HG03095 (cell line): Measurements from ENCODE around the gene DENR.
"Not testable (repeated sequence)": the region's sequence is repeated elsewhere in the genome, so short reads cannot be mapped to it uniquely, and the experiment has no call there.

Source experiments
- ATAC-seq: cut with Tn5 transposase; IDR thresholded peaks from one replicate; pipeline ENCODE4 v1.9.1; 2021; ENCODE audit warnings: moderate library complexity; ENCODE audit not compliant: unreplicated experiment

The DENR gene

GRCh38 chr12:122752464-122753318 lies at the start of gene DENR:
Gene DENR, plus strand, starts transcription at chr12:122752824. Its CDS starts 878 bp downstream, at chr12:122753702.
- ATAC-seq = peak; percentile 88

GRCh38 chr12:122702890-122703611 lies 49.6 kb upstream of the DENR start, which contains the start of gene HCAR2:
Gene HCAR2, minus strand, starts transcription at chr12:122703357. Its CDS starts 74 bp downstream, at chr12:122703283.
- not testable (repeated sequence) for ATAC-seq

- ATAC-seq = not testable (repeated sequence)
Measured at GRCh38 chr12:122703841-122704240, 48.8 kb upstream of the DENR start.

- not testable (repeated sequence) for ATAC-seq
Measured at GRCh38 chr12:122709287-122709686, 43.3 kb upstream of the DENR start.

- ATAC-seq = not testable (repeated sequence)
Measured at GRCh38 chr12:122710341-122710740, 42.3 kb upstream of the DENR start.

- ATAC-seq = not testable (repeated sequence)
Measured at GRCh38 chr12:122711266-122711665, 41.4 kb upstream of the DENR start.

- ATAC-seq = not testable (repeated sequence)
Measured at GRCh38 chr12:122713491-122714188, 39.0 kb upstream of the DENR start.

GRCh38 chr12:122715211-122715610 lies 37.4 kb upstream of the DENR start:
- not testable (repeated sequence) for ATAC-seq

- ATAC-seq = not testable (repeated sequence)
Measured at GRCh38 chr12:122716658-122717057, 36.0 kb upstream of the DENR start, which contains the start of gene HCAR3. Gene HCAR3, minus strand, starts transcription at chr12:122716811. Its CDS starts 74 bp downstream, at chr12:122716737.

- no peak for ATAC-seq
Measured at GRCh38 chr12:122721057-122721545, 31.5 kb upstream of the DENR start.

- ATAC-seq = no peak
Measured at GRCh38 chr12:122722387-122722786, 30.2 kb upstream of the DENR start.

- no peak for ATAC-seq
Measured at GRCh38 chr12:122724641-122725243, 27.9 kb upstream of the DENR start.

GRCh38 chr12:122725452-122726079 lies 27.1 kb upstream of the DENR start:
- no peak for ATAC-seq

GRCh38 chr12:122726080-122726558 lies 26.5 kb upstream of the DENR start:
- no peak for ATAC-seq

- ATAC-seq = no peak
Measured at GRCh38 chr12:122729583-122730214, 22.9 kb upstream of the DENR start.

- ATAC-seq = no peak
Measured at GRCh38 chr12:122730215-122731014, 22.2 kb upstream of the DENR start, which contains the start of gene HCAR1. Gene HCAR1, minus strand, starts transcription at chr12:122730844. Its CDS starts 505 bp downstream, at chr12:122730339.

GRCh38 chr12:122732170-122732569 lies 20.5 kb upstream of the DENR start:
- no peak for ATAC-seq

- no peak for ATAC-seq
Measured at GRCh38 chr12:122732611-122733010, 20.0 kb upstream of the DENR start.
